HEK293 (cell line): ENCODE results near the gene NPDC1.
A peak's percentile ranks its signal among the peaks of the same experiment; 100 is the strongest.

Source experiments
- BCL11A ChIP-seq: fragments of 450-650 bp; formaldehyde crosslinking; IDR thresholded peaks from 2 replicates; pipeline ENCODE4 v1.5.1; 2016; ENCODE audit warnings: low read depth, missing biosample characterization, missing genetic modification characterization
- GLI2 ChIP-seq: fragments of 450-650 bp; formaldehyde crosslinking; IDR thresholded peaks from 2 replicates; pipeline ENCODE4; 2017; ENCODE audit warnings: missing biosample characterization, missing genetic modification characterization, low read depth, borderline replicate concordance
- OSR2 ChIP-seq: fragments of 450-650 bp; formaldehyde crosslinking; IDR thresholded peaks from 2 replicates; pipeline ENCODE4 v1.5.1; 2016; ENCODE audit warnings: missing biosample characterization, missing genetic modification characterization
- SETDB1 ChIP-seq: IDR thresholded peaks from one replicate; pipeline ENCODE4 v1.6.1; 2017; ENCODE audit warnings: mild to moderate bottlenecking, low read length, moderate library complexity, mixed read lengths; ENCODE audit not compliant: insufficient read length
- YY2 ChIP-seq: fragments of 450-650 bp; formaldehyde crosslinking; IDR thresholded peaks from 2 replicates; pipeline ENCODE4 v1.5.1; 2016; ENCODE audit warnings: missing biosample characterization, missing genetic modification characterization
- ZNF174 ChIP-seq: fragments of 450-650 bp; formaldehyde crosslinking; IDR thresholded peaks from 2 replicates; pipeline ENCODE4 v1.5.0; 2017; ENCODE audit warnings: missing biosample characterization, mild to moderate bottlenecking, missing genetic modification characterization
- ZNF211 ChIP-seq: fragments of 450-650 bp; formaldehyde crosslinking; IDR thresholded peaks from 2 replicates; pipeline ENCODE4 v1.5.1; 2016; ENCODE audit warnings: low read depth, missing biosample characterization, missing genetic modification characterization
- ZNF292 ChIP-seq: fragments of 450-650 bp; formaldehyde crosslinking; IDR thresholded peaks from 2 replicates; pipeline ENCODE4 v1.5.1; 2016; ENCODE audit warnings: low read depth, missing biosample characterization, missing genetic modification characterization, borderline replicate concordance
- ZNF311 ChIP-seq: fragments of 450-650 bp; formaldehyde crosslinking; IDR thresholded peaks from 2 replicates; pipeline ENCODE4 v1.5.1; 2017; ENCODE audit warnings: missing biosample characterization, missing genetic modification characterization, borderline replicate concordance
- ZNF354C ChIP-seq: fragments of 450-650 bp; formaldehyde crosslinking; IDR thresholded peaks from 2 replicates; pipeline ENCODE4 v1.5.1; 2016; ENCODE audit warnings: missing biosample characterization, missing genetic modification characterization, low read depth, borderline replicate concordance
- ZNF404 ChIP-seq: fragments of 450-650 bp; formaldehyde crosslinking; IDR thresholded peaks from 2 replicates; pipeline ENCODE4 v1.5.1; 2017; ENCODE audit warnings: missing biosample characterization, missing genetic modification characterization
- ZNF521 ChIP-seq: fragments of 450-650 bp; formaldehyde crosslinking; IDR thresholded peaks from 2 replicates; pipeline ENCODE4 v1.5.1; 2017; ENCODE audit warnings: missing biosample characterization, mild to moderate bottlenecking, missing genetic modification characterization
- ZNF560 ChIP-seq: fragments of 450-650 bp; formaldehyde crosslinking; IDR thresholded peaks from 2 replicates; pipeline ENCODE4 v1.5.1; 2017; ENCODE audit warnings: missing biosample characterization, missing genetic modification characterization, borderline replicate concordance
- ZNF610 ChIP-seq: fragments of 450-650 bp; formaldehyde crosslinking; IDR thresholded peaks from 2 replicates; pipeline ENCODE4 v1.5.1; 2016; ENCODE audit warnings: missing biosample characterization, missing genetic modification characterization, borderline replicate concordance
- ZNF621 ChIP-seq: fragments of 450-650 bp; formaldehyde crosslinking; IDR thresholded peaks from 2 replicates; pipeline ENCODE4 v1.5.1; 2017; ENCODE audit warnings: missing biosample characterization, missing genetic modification characterization
- ZNF677 ChIP-seq: fragments of 450-650 bp; IDR thresholded peaks from 2 replicates; pipeline ENCODE4 v1.5.0; 2018; ENCODE audit warnings: missing biosample characterization, mild to moderate bottlenecking, missing genetic modification characterization, moderate library complexity
- ZNF707 ChIP-seq: fragments of 450-650 bp; formaldehyde crosslinking; IDR thresholded peaks from 2 replicates; pipeline ENCODE4 v1.5.1; 2016; ENCODE audit warnings: missing biosample characterization, missing genetic modification characterization
- ZNF76 ChIP-seq: fragments of 450-650 bp; formaldehyde crosslinking; IDR thresholded peaks from 2 replicates; pipeline ENCODE4; 2016; ENCODE audit warnings: low read depth, missing biosample characterization, missing genetic modification characterization, borderline replicate concordance
- ZNF785 ChIP-seq: fragments of 450-650 bp; formaldehyde crosslinking; IDR thresholded peaks from 2 replicates; pipeline ENCODE4 v1.5.1; 2016; ENCODE audit warnings: missing biosample characterization, missing genetic modification characterization
- ZNF843 ChIP-seq: fragments of 450-650 bp; formaldehyde crosslinking; IDR thresholded peaks from 2 replicates; pipeline ENCODE4 v1.5.1; 2016; ENCODE audit warnings: missing biosample characterization, missing genetic modification characterization
- TF ChIP-seq, protein P1 (sequence below): fragments of 450-650 bp; formaldehyde crosslinking; IDR thresholded peaks from 2 replicates; pipeline ENCODE4 v1.5.1; 2016; ENCODE audit warnings: missing biosample characterization, missing genetic modification characterization
- TF ChIP-seq, protein P2 (sequence below): fragments of 450-650 bp; formaldehyde crosslinking; optimal IDR thresholded peaks from 2 replicates; pipeline ENCODE3; 2016; ENCODE audit warnings: missing biosample characterization, mild to moderate bottlenecking, missing genetic modification characterization
- TF ChIP-seq, protein P3 (sequence below): fragments of 450-650 bp; formaldehyde crosslinking; IDR thresholded peaks from 2 replicates; pipeline ENCODE4 v1.5.1; 2016; ENCODE audit warnings: missing biosample characterization, missing genetic modification characterization, borderline replicate concordance
- TF ChIP-seq, protein P4 (sequence below): fragments of 450-650 bp; formaldehyde crosslinking; IDR thresholded peaks from 2 replicates; pipeline ENCODE4 v1.5.1; 2016; ENCODE audit warnings: missing biosample characterization, missing genetic modification characterization
- TF ChIP-seq, protein P5 (sequence below): fragments of 450-650 bp; formaldehyde crosslinking; IDR thresholded peaks from 2 replicates; pipeline ENCODE4 v1.5.1; 2016; ENCODE audit warnings: missing biosample characterization, missing genetic modification characterization
- TF ChIP-seq, protein P6 (sequence below): fragments of 450-650 bp; formaldehyde crosslinking; IDR thresholded peaks from 2 replicates; pipeline ENCODE4 v1.5.1; 2016; ENCODE audit warnings: missing biosample characterization, missing genetic modification characterization, low read depth
- TF ChIP-seq, protein P7 (sequence below): sonication (generic); formaldehyde crosslinking; IDR thresholded peaks from 2 replicates; pipeline ENCODE4 v1.8.1; 2022; ENCODE audit warnings: mild to moderate bottlenecking, moderate library complexity, missing genetic modification reagents

Gene NPDC1

DNA sequence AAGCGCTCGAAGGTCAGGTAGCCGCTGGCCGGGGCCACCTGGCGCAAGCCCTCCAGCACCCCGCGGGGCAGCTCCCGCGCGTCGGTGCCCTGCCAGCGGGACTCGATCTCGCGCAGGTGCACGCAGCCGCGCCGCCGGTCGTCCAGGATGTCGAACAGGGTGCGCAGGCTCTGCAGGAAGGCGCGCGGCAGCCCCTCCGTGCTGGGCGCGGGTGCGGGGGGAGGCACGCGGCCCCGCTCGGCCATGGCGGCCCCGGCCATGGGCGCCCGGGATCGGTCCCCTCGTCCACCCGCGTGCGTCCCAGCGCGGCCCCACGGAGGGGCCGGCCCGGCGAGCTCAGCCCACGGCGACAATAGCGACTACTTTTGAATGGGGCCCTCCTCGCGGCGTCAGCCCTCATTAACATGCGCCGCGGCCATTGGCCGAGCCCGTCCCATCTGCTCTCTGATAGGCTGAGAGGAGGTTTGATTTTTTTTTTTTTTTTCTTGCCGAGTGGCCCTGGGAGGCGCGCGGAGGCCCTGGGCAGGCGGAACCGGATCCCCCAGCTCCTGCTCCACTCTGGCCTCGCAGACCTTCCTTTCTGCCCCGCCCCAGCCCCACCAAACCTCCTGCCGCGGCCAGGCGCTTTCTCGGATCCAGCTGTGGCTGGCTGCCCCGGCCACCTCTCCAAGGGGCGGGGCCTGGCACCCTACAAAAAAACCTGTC lies 24.4 kb upstream of the NPDC1 start, which contains the start of gene SAPCD2 (continued):
- TF ChIP-seq, protein P1, sequence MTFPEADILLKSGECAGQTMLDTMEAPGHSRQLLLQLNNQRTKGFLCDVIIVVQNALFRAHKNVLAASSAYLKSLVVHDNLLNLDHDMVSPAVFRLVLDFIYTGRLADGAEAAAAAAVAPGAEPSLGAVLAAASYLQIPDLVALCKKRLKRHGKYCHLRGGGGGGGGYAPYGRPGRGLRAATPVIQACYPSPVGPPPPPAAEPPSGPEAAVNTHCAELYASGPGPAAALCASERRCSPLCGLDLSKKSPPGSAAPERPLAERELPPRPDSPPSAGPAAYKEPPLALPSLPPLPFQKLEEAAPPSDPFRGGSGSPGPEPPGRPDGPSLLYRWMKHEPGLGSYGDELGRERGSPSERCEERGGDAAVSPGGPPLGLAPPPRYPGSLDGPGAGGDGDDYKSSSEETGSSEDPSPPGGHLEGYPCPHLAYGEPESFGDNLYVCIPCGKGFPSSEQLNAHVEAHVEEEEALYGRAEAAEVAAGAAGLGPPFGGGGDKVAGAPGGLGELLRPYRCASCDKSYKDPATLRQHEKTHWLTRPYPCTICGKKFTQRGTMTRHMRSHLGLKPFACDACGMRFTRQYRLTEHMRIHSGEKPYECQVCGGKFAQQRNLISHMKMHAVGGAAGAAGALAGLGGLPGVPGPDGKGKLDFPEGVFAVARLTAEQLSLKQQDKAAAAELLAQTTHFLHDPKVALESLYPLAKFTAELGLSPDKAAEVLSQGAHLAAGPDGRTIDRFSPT: no peak
- TF ChIP-seq, protein P2, sequence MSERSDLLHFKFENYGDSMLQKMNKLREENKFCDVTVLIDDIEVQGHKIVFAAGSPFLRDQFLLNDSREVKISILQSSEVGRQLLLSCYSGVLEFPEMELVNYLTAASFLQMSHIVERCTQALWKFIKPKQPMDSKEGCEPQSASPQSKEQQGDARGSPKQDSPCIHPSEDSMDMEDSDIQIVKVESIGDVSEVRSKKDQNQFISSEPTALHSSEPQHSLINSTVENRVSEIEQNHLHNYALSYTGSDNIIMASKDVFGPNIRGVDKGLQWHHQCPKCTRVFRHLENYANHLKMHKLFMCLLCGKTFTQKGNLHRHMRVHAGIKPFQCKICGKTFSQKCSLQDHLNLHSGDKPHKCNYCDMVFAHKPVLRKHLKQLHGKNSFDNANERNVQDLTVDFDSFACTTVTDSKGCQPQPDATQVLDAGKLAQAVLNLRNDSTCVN (tag by site-specific recombination): peak; percentile 72
- TF ChIP-seq ZNF174 (tag by site-specific recombination): no peak
- TF ChIP-seq, protein P3, sequence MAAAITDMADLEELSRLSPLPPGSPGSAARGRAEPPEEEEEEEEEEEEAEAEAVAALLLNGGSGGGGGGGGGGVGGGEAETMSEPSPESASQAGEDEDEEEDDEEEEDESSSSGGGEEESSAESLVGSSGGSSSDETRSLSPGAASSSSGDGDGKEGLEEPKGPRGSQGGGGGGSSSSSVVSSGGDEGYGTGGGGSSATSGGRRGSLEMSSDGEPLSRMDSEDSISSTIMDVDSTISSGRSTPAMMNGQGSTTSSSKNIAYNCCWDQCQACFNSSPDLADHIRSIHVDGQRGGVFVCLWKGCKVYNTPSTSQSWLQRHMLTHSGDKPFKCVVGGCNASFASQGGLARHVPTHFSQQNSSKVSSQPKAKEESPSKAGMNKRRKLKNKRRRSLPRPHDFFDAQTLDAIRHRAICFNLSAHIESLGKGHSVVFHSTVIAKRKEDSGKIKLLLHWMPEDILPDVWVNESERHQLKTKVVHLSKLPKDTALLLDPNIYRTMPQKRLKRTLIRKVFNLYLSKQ (tag by site-specific recombination): no peak
- TF ChIP-seq, protein P4, sequence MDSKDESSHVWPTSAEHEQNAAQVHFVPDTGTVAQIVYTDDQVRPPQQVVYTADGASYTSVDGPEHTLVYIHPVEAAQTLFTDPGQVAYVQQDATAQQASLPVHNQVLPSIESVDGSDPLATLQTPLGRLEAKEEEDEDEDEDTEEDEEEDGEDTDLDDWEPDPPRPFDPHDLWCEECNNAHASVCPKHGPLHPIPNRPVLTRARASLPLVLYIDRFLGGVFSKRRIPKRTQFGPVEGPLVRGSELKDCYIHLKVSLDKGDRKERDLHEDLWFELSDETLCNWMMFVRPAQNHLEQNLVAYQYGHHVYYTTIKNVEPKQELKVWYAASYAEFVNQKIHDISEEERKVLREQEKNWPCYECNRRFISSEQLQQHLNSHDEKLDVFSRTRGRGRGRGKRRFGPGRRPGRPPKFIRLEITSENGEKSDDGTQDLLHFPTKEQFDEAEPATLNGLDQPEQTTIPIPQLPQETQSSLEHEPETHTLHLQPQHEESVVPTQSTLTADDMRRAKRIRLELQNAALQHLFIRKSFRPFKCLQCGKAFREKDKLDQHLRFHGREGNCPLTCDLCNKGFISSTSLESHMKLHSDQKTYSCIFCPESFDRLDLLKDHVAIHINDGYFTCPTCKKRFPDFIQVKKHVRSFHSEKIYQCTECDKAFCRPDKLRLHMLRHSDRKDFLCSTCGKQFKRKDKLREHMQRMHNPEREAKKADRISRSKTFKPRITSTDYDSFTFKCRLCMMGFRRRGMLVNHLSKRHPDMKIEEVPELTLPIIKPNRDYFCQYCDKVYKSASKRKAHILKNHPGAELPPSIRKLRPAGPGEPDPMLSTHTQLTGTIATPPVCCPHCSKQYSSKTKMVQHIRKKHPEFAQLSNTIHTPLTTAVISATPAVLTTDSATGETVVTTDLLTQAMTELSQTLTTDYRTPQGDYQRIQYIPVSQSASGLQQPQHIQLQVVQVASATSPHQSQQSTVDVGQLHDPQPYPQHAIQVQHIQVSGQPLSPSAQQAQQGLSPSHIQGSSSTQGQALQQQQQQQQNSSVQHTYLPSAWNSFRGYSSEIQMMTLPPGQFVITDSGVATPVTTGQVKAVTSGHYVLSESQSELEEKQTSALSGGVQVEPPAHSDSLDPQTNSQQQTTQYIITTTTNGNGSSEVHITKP (tag by site-specific recombination): peak; percentile 26; the same call in 1 of the 2 replicates
- TF ChIP-seq ZNF354C (tag by site-specific recombination): no peak
- no peak for TF ChIP-seq ZNF610 (tag by site-specific recombination)
- no peak for TF ChIP-seq ZNF292 (tag by site-specific recombination)
- no peak for TF ChIP-seq YY2 (tag by site-specific recombination)
- TF ChIP-seq, protein P5, sequence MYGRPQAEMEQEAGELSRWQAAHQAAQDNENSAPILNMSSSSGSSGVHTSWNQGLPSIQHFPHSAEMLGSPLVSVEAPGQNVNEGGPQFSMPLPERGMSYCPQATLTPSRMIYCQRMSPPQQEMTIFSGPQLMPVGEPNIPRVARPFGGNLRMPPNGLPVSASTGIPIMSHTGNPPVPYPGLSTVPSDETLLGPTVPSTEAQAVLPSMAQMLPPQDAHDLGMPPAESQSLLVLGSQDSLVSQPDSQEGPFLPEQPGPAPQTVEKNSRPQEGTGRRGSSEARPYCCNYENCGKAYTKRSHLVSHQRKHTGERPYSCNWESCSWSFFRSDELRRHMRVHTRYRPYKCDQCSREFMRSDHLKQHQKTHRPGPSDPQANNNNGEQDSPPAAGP (tag by site-specific recombination): no peak
- no peak for TF ChIP-seq ZNF211 (tag by site-specific recombination)
- peak; percentile 42 for TF ChIP-seq ZNF76
- TF ChIP-seq ZNF311 (tag by site-specific recombination): no peak
- TF ChIP-seq ZNF707: no peak
- TF ChIP-seq, protein P6, sequence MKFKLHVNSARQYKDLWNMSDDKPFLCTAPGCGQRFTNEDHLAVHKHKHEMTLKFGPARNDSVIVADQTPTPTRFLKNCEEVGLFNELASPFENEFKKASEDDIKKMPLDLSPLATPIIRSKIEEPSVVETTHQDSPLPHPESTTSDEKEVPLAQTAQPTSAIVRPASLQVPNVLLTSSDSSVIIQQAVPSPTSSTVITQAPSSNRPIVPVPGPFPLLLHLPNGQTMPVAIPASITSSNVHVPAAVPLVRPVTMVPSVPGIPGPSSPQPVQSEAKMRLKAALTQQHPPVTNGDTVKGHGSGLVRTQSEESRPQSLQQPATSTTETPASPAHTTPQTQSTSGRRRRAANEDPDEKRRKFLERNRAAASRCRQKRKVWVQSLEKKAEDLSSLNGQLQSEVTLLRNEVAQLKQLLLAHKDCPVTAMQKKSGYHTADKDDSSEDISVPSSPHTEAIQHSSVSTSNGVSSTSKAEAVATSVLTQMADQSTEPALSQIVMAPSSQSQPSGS (tag by site-specific recombination): no peak
- TF ChIP-seq GLI2 (tag by site-specific recombination): no peak
- no peak for TF ChIP-seq ZNF785 (tag by site-specific recombination)
- TF ChIP-seq ZNF404: no peak
- no peak for TF ChIP-seq ZNF677 (tag by site-specific recombination)
- no peak for TF ChIP-seq ZNF621 (tag by site-specific recombination)
- TF ChIP-seq, protein P7, sequence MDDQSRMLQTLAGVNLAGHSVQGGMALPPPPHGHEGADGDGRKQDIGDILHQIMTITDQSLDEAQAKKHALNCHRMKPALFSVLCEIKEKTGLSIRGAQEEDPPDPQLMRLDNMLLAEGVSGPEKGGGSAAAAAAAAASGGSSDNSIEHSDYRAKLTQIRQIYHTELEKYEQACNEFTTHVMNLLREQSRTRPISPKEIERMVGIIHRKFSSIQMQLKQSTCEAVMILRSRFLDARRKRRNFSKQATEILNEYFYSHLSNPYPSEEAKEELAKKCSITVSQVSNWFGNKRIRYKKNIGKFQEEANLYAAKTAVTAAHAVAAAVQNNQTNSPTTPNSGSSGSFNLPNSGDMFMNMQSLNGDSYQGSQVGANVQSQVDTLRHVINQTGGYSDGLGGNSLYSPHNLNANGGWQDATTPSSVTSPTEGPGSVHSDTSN: no peak
- no peak for TF ChIP-seq ZNF521 (tag by site-specific recombination)
- TF ChIP-seq ZNF560: no peak
- peak; percentile 42; the same call in 1 of the 2 replicates for TF ChIP-seq BCL11A (tag by site-specific recombination)
- no peak for TF ChIP-seq OSR2 (tag by site-specific recombination)
- no peak for TF ChIP-seq SETDB1
- TF ChIP-seq ZNF843: 0 out of 2 replicates have a peak, but pooled peaks have one; percentile 26
